OCI-LY7 (cell line): ENCODE measurements around the gene GALNT10. TPM values are rescaled to one million over a fixed set of nuclear protein-coding genes. Genes with fewer than 3 reads are reported as not detected.

Experiments used
- BruUV-seq: library from RNA; stranded (reverse); fragments of 400-500 nt; replicated peaks from 2 replicates; lab custom pipeline; 2021; lab: Mats Ljungman, UMichigan
- CTCF ChIA-PET: fragments of 300-600 bp; sonication (Branson Sonifier 250); formaldehyde crosslinking; loops from one replicate; lab custom pipeline; 2022; ENCODE audit warnings: antibody characterized with exemption; ENCODE audit not compliant: unreplicated experiment; lab: Charles Lee
- POLR2A ChIA-PET: fragments of 300-600 bp; sonication (Branson Sonifier 250); formaldehyde crosslinking; loops from one replicate; lab custom pipeline; 2022; ENCODE audit warnings: antibody characterized with exemption; lab: Charles Lee
- DNase-seq: peaks from one replicate; pipeline ENCODE4 v3.0.0-alpha.2; 2015; ENCODE audit warnings: low spot score
- H2AFZ ChIP-seq: fragments of 200-600 bp; sonication (generic), shearing (Covaris generic); 2 replicates; pipeline ENCODE4 v1.6.1; 2014; ENCODE audit warnings: mild to moderate bottlenecking, antibody characterized with exemption, low read length, moderate library complexity
- H3K27ac ChIP-seq: fragments of 200-600 bp; sonication (generic); 2 replicates; pipeline ENCODE4 v1.5.1; 2014; ENCODE audit warnings: mixed run types, low read depth, mild to moderate bottlenecking, moderate library complexity, low read length, inconsistent platforms; ENCODE audit not compliant: poor library complexity, severe bottlenecking
- H3K36me3 ChIP-seq: fragments of 200-600 bp; sonication (generic); 2 replicates; pipeline ENCODE4 v1.6.1; 2014; ENCODE audit warnings: mild to moderate bottlenecking, antibody characterized with exemption, low read length, moderate library complexity, mixed read lengths; ENCODE audit not compliant: insufficient read depth
- H3K4me1 ChIP-seq: fragments of 200-600 bp; sonication (generic); 2 replicates; pipeline ENCODE4 v1.5.1; 2014; ENCODE audit warnings: mild to moderate bottlenecking, low read length; ENCODE audit not compliant: insufficient read depth, poor library complexity, severe bottlenecking
- H3K4me2 ChIP-seq: fragments of 200-600 bp; sonication (generic); 2 replicates; pipeline ENCODE4 v1.6.1; 2014; ENCODE audit warnings: mild to moderate bottlenecking, low read length
- H3K4me3 ChIP-seq: fragments of 200-600 bp; sonication (generic); 2 replicates; pipeline ENCODE4 v1.5.1; 2014; ENCODE audit warnings: mild to moderate bottlenecking, low read depth, low read length; ENCODE audit not compliant: poor library complexity, severe bottlenecking
- H3K79me2 ChIP-seq: fragments of 200-600 bp; sonication (generic); 2 replicates; pipeline ENCODE4 v1.6.1; 2016; ENCODE audit warnings: low read depth, mild to moderate bottlenecking, low read length, moderate library complexity, mixed read lengths; ENCODE audit not compliant: insufficient read depth
- H3K9me2 ChIP-seq: fragments of 200-600 bp; sonication (generic); 2 replicates; pipeline ENCODE4 v1.6.1; 2016; ENCODE audit warnings: mild to moderate bottlenecking, low read length, mixed read lengths; ENCODE audit not compliant: insufficient read depth
- H3K9me3 ChIP-seq: fragments of 200-600 bp; sonication (generic); 2 replicates; pipeline ENCODE4 v1.6.1; 2014; ENCODE audit warnings: mild to moderate bottlenecking, mixed run types, low read length, mixed read lengths
- H4K20me1 ChIP-seq: fragments of 200-600 bp; sonication (generic); 2 replicates; pipeline ENCODE4 v1.6.1; 2014; ENCODE audit warnings: mild to moderate bottlenecking, antibody characterized with exemption, low read length, moderate library complexity, mixed read lengths; ENCODE audit not compliant: insufficient read depth
- CTCF ChIP-seq: fragments of 200-600 bp; sonication (generic); conservative IDR thresholded peaks from 2 replicates; pipeline ENCODE4 v1.5.1; 2014; ENCODE audit warnings: mild to moderate bottlenecking, antibody characterized with exemption, low read length, moderate library complexity, mixed read lengths
- EZH2phosphoT487 ChIP-seq: fragments of 200-600 bp; sonication (generic); IDR thresholded peaks from 2 replicates; pipeline ENCODE4 v1.6.1; 2018; ENCODE audit warnings: low read depth, borderline replicate concordance, mild to moderate bottlenecking, mixed run types, antibody characterized with exemption, low read length, moderate library complexity, mixed read lengths
- intact Hi-C: fragments of 100-400 bp; cut with micrococcal nuclease; formaldehyde crosslinking; loops from one replicate; pipeline ENCODE4 v1.10.0; 2022; ENCODE audit not compliant: unreplicated experiment
- total RNA-seq, 2 experiments: library from RNA; depleted of rRNA in 1 of 2; stranded (reverse); fragments of >200 nt in 1 of 2; shearing (Covaris generic) in 1 of 2; gene quantifications; 2 replicates each; pipeline ENCODE4 v1.2.3, GENCODE V29; 2014 to 2022

GALNT10 gene
- total RNA-seq, 2 experiments from 2014 or later: 7.3 to 20.6 TPM

DNA sequence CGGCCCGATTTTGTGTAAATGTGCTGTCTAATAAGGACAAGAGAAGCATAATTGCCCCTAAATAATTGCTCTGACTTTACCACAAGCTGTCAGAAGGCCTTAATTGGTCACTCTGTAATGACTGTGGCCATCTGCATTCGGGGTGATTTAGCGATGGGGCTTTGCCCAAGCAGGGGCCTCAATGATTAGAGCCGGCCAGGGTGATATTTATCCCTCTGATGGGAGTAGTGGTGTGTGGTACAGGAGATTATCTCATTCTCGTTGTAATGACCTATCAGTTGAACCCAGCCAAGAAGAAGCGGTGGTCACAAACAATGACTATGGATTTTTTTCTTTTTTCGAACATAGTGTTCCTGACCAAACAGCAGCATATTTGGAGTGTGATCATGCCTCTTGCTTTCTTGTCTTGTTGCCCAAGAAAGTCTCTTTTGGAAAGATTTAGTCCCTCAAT lies 183.2 kb downstream of the GALNT10 start:
- no peaks in the 10 kb centered on the region for H3K79me2 ChIP-seq
- DNase-seq: no peak
- H3K4me3 ChIP-seq: no peak overlapping the region
- no peak overlapping the region for H3K27ac ChIP-seq
- H2AFZ ChIP-seq: no peak overlapping the region
- H3K36me3 ChIP-seq: no peaks in the 10 kb centered on the region
- no peaks in the 10 kb centered on the region for H3K4me1 ChIP-seq
- ChIA-PET POLR2A (interaction anchor here (1.1 kb wide), 1 partner anchor 314 kb away, joined by 3 read pairs; no protein-coding TSS in a partner anchor), CTCF (no interaction called here)
- no peak overlapping the region for H3K4me2 ChIP-seq
- no peaks in the 10 kb centered on the region for H3K9me2 ChIP-seq
- H4K20me1 ChIP-seq: no peaks in the 10 kb centered on the region
- no peaks in the 10 kb centered on the region for H3K9me3 ChIP-seq
- no peak for TF ChIP-seq CTCF
- no peak for TF ChIP-seq EZH2phosphoT487
- intact Hi-C loops: no loop called here
- BruUV-seq: no TSS peak

DNA sequence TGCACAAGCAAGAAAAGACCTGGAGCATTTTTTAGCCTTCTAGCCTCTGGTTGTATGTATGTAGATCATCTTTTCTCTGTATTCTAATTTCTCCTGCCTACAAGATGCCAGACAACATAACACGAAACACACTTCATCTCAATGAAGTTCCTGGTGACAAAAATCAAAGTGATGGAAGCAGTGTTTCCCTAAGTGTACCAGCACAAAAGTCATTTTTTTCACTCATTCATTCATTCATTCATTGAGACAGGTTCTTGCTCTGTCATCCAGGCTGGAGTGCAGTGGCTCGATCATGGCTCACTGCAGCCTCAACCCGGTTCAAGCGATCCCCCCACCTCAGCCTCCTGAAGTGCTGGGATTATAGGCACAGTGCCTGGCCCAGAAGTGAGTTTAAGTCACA lies 183.7 kb downstream of the GALNT10 start:
- TF ChIP-seq CTCF: no peak
- TF ChIP-seq EZH2phosphoT487: no peak
- Histone ChIP-seq H3K4me3 (no peak overlapping the region), H2AFZ (no peak overlapping the region), H4K20me1 (no peaks in the 10 kb centered on the region), H3K9me3 (no peaks in the 10 kb centered on the region), H3K4me2 (no peak overlapping the region), H3K79me2 (no peaks in the 10 kb centered on the region), H3K9me2 (no peaks in the 10 kb centered on the region), H3K4me1 (no peaks in the 10 kb centered on the region), H3K27ac (no peak overlapping the region), H3K36me3 (no peaks in the 10 kb centered on the region)
- POLR2A ChIA-PET: no interaction called here
- BruUV-seq: no TSS peak
- CTCF ChIA-PET: no interaction called here
- DNase-seq: no peak
- intact Hi-C loops: no loop called here

- Histone ChIP-seq H4K20me1 (no peaks in the 10 kb centered on the region), H3K79me2 (no peaks in the 10 kb centered on the region), H3K4me2 (no peak overlapping the region), H3K4me3 (no peak overlapping the region), H3K4me1 (no peaks in the 10 kb centered on the region), H3K27ac (no peak overlapping the region), H3K9me2 (no peaks in the 10 kb centered on the region), H3K9me3 (no peaks in the 10 kb centered on the region), H3K36me3 (no peaks in the 10 kb centered on the region), H2AFZ (no peak overlapping the region)
- BruUV-seq: no TSS peak
- TF ChIP-seq CTCF (no peak), EZH2phosphoT487 (no peak)
- ChIA-PET CTCF (no interaction called here), POLR2A (no interaction called here)
- no peak for DNase-seq
- intact Hi-C loops: no loop called here
These were observed 184.9 kb downstream of the GALNT10 start for GRCh38 chr5:154375329-154376008.
